T-helper 2 cell treated with Interferon-gamma antibody and Interleukin-4, amounts not matched to agents 5 μg/mL and 100 μg/mL, for 36 hours (primary cell): ENCODE measurements around the gene ZSCAN1.

Source experiments
- DNase-seq: peaks from one replicate; pipeline ENCODE4 v3.0.0; 2021; ENCODE audit warnings: low spot score
- H3K27ac Mint-ChIP-seq: one replicate; pipeline ENCODE4 v1.8.0; 2021; ENCODE audit warnings: mild to moderate bottlenecking, mixed read lengths
- H3K27me3 Mint-ChIP-seq: one replicate; pipeline ENCODE4 v1.8.0; 2021; ENCODE audit warnings: low read depth, mixed read lengths
- H3K36me3 Mint-ChIP-seq: one replicate; pipeline ENCODE4 v1.8.0; 2021; ENCODE audit warnings: low read depth, mixed read lengths
- H3K4me1 Mint-ChIP-seq: one replicate; pipeline ENCODE4 v1.8.0; 2021; ENCODE audit warnings: low read depth, mixed read lengths
- H3K4me3 Mint-ChIP-seq: one replicate; pipeline ENCODE4 v1.8.0; 2022; ENCODE audit warnings: mild to moderate bottlenecking, moderate library complexity, mixed read lengths
- H3K9me3 Mint-ChIP-seq: one replicate; pipeline ENCODE4 v1.8.0; 2021; ENCODE audit warnings: mixed read lengths

ZSCAN1 gene

GRCh38 chr19:58047672-58048071, 13.8 kb downstream of the ZSCAN1 start:
- DNase-seq, result no peak
- no peaks in the 10 kb centered on the region for H3K36me3 Mint-ChIP-seq
- no peak overlapping the region for H3K27ac Mint-ChIP-seq
- no peak overlapping the region for H3K4me3 Mint-ChIP-seq
- no peaks in the 10 kb centered on the region for H3K27me3 Mint-ChIP-seq
- H3K4me1 Mint-ChIP-seq, result no peaks in the 10 kb centered on the region
- peaks cover 48% of the 10 kb centered on the region for H3K9me3 Mint-ChIP-seq

- Mint-ChIP-seq H3K27me3 (no peaks in the 10 kb centered on the region), H3K9me3 (peaks cover 45% of the 10 kb centered on the region), H3K36me3 (no peaks in the 10 kb centered on the region), H3K27ac (no peak overlapping the region), H3K4me1 (no peaks in the 10 kb centered on the region), H3K4me3 (no peak overlapping the region)
- no peak for DNase-seq
Measured at GRCh38 chr19:58052256-58052655, 18.4 kb downstream of the ZSCAN1 start.

GRCh38 chr19:58053480-58054156, 19.8 kb downstream of the ZSCAN1 start:
- Mint-ChIP-seq H3K27ac (no peak overlapping the region), H3K9me3 (peaks cover 47% of the 10 kb centered on the region), H3K4me1 (no peaks in the 10 kb centered on the region), H3K36me3 (no peaks in the 10 kb centered on the region), H3K27me3 (no peaks in the 10 kb centered on the region), H3K4me3 (no peak overlapping the region)
- no peak for DNase-seq

- Mint-ChIP-seq H3K4me3 (no peak overlapping the region), H3K27me3 (no peaks in the 10 kb centered on the region), H3K9me3 (peaks cover 41% of the 10 kb centered on the region), H3K4me1 (no peaks in the 10 kb centered on the region), H3K36me3 (peaks cover 4% of the 10 kb centered on the region), H3K27ac (no peak overlapping the region)
- DNase-seq, result no peak
Measured at GRCh38 chr19:58054901-58055874, 21.4 kb downstream of the ZSCAN1 start.

GRCh38 chr19:58056261-58056660, 22.4 kb downstream of the ZSCAN1 start:
- no peak overlapping the region for H3K4me3 Mint-ChIP-seq
- peaks cover 4% of the 10 kb centered on the region for H3K36me3 Mint-ChIP-seq
- H3K27me3 Mint-ChIP-seq, result no peaks in the 10 kb centered on the region
- H3K9me3 Mint-ChIP-seq, result peaks cover 38% of the 10 kb centered on the region
- H3K27ac Mint-ChIP-seq, result no peak overlapping the region
- no peaks in the 10 kb centered on the region for H3K4me1 Mint-ChIP-seq
- no peak for DNase-seq

- Mint-ChIP-seq H3K27me3 (no peaks in the 10 kb centered on the region), H3K4me3 (no peak overlapping the region), H3K36me3 (peaks cover 4% of the 10 kb centered on the region), H3K9me3 (peaks cover 39% of the 10 kb centered on the region), H3K4me1 (no peaks in the 10 kb centered on the region), H3K27ac (no peak overlapping the region)
- no peak for DNase-seq
Measured at GRCh38 chr19:58056861-58057260, 23.0 kb downstream of the ZSCAN1 start.

GRCh38 chr19:58058467-58058866, 24.6 kb downstream of the ZSCAN1 start:
- no peaks in the 10 kb centered on the region for H3K4me1 Mint-ChIP-seq
- no peak for DNase-seq
- no peaks in the 10 kb centered on the region for H3K27me3 Mint-ChIP-seq
- H3K9me3 Mint-ChIP-seq, result peaks cover 42% of the 10 kb centered on the region
- no peak overlapping the region for H3K27ac Mint-ChIP-seq
- no peak overlapping the region for H3K4me3 Mint-ChIP-seq
- peaks cover 4% of the 10 kb centered on the region for H3K36me3 Mint-ChIP-seq

- DNase-seq, result no peak
- Mint-ChIP-seq H3K36me3 (peaks cover 5% of the 10 kb centered on the region), H3K4me3 (peak within 1 kb of the TSS; percentile 45), H3K4me1 (no peaks in the 10 kb centered on the region), H3K9me3 (peaks cover 49% of the 10 kb centered on the region), H3K27me3 (no peaks in the 10 kb centered on the region), H3K27ac (peak within 1 kb of the TSS; percentile 31)
Measured at GRCh38 chr19:58059003-58059670, 25.3 kb downstream of the ZSCAN1 start, which contains the start of gene ZNF135. Gene ZNF135 (plus strand): TSS chr19:58059282. CDS start chr19:58060003, 721 bp downstream.

GRCh38 chr19:58059671-58060078, 25.9 kb downstream of the ZSCAN1 start:
- no peak overlapping the region for H3K4me3 Mint-ChIP-seq
- H3K9me3 Mint-ChIP-seq, result peaks cover 47% of the 10 kb centered on the region
- H3K4me1 Mint-ChIP-seq, result no peaks in the 10 kb centered on the region
- no peak for DNase-seq
- no peak overlapping the region for H3K27ac Mint-ChIP-seq
- H3K27me3 Mint-ChIP-seq, result no peaks in the 10 kb centered on the region
- peaks cover 5% of the 10 kb centered on the region for H3K36me3 Mint-ChIP-seq

GRCh38 chr19:58060231-58060630, 26.4 kb downstream of the ZSCAN1 start:
- Mint-ChIP-seq H3K27ac (no peak overlapping the region), H3K9me3 (peaks cover 47% of the 10 kb centered on the region), H3K36me3 (peaks cover 5% of the 10 kb centered on the region), H3K4me3 (no peak overlapping the region), H3K27me3 (no peaks in the 10 kb centered on the region), H3K4me1 (no peaks in the 10 kb centered on the region)
- no peak for DNase-seq

- DNase-seq, result no peak
- Mint-ChIP-seq H3K27ac (no peak overlapping the region), H3K9me3 (peaks cover 64% of the 10 kb centered on the region), H3K4me3 (no peak overlapping the region), H3K27me3 (no peaks in the 10 kb centered on the region), H3K4me1 (no peaks in the 10 kb centered on the region), H3K36me3 (peaks cover 11% of the 10 kb centered on the region)
Measured at GRCh38 chr19:58063712-58064111, 29.9 kb downstream of the ZSCAN1 start.

- peaks cover 66% of the 10 kb centered on the region for H3K9me3 Mint-ChIP-seq
- no peaks in the 10 kb centered on the region for H3K4me1 Mint-ChIP-seq
- H3K4me3 Mint-ChIP-seq, result no peak overlapping the region
- H3K27me3 Mint-ChIP-seq, result no peaks in the 10 kb centered on the region
- H3K36me3 Mint-ChIP-seq, result peaks cover 8% of the 10 kb centered on the region
- no peak for DNase-seq
- H3K27ac Mint-ChIP-seq, result no peak overlapping the region
Measured at GRCh38 chr19:58067240-58067912, 33.6 kb downstream of the ZSCAN1 start.

- Mint-ChIP-seq H3K27ac (no peak overlapping the region), H3K9me3 (peaks cover 57% of the 10 kb centered on the region), H3K4me1 (no peaks in the 10 kb centered on the region), H3K4me3 (no peak overlapping the region), H3K27me3 (no peaks in the 10 kb centered on the region), H3K36me3 (peaks cover 3% of the 10 kb centered on the region)
- no peak for DNase-seq
Measured at GRCh38 chr19:58079792-58080191, 46.0 kb downstream of the ZSCAN1 start.
